ENCODE data around the gene IQUB.
"Not testable (repeated sequence)": the region's sequence is repeated elsewhere in the genome, so short reads cannot be mapped to it uniquely, and the experiment has no call there.

The IQUB gene

DNA sequence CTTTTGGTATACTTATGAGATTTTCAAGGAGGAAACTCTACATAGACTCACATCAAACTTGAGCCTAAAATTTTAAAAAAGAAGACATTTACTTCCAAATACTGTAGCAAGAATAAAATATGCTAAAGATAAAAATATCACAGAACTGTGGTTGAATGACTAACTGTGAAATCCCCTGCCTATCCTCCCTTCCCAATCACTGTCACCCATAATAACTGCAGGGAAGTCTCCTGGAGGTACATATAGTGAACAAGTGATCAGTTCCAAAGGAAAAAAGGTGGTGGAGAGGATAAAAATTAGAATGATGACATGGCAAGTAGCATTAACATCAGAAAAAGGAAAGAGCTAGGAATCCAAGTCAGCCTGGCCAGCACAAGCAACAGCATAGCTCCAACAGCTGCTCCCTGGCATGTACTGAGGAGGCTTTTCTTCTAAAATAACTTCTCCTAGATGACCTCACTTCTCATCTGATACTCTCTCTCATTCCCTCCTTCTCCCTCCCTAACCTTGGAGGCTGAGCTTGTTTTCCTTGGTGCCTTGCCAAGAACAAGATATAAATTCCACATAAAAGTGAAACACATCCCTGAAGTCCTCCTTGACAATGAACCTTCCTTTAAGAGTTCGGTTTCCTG is 124.0 kb downstream of the IQUB start:
- TF ChIP-seq, protein P1, sequence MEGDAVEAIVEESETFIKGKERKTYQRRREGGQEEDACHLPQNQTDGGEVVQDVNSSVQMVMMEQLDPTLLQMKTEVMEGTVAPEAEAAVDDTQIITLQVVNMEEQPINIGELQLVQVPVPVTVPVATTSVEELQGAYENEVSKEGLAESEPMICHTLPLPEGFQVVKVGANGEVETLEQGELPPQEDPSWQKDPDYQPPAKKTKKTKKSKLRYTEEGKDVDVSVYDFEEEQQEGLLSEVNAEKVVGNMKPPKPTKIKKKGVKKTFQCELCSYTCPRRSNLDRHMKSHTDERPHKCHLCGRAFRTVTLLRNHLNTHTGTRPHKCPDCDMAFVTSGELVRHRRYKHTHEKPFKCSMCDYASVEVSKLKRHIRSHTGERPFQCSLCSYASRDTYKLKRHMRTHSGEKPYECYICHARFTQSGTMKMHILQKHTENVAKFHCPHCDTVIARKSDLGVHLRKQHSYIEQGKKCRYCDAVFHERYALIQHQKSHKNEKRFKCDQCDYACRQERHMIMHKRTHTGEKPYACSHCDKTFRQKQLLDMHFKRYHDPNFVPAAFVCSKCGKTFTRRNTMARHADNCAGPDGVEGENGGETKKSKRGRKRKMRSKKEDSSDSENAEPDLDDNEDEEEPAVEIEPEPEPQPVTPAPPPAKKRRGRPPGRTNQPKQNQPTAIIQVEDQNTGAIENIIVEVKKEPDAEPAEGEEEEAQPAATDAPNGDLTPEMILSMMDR (IDR thresholded peaks at IDR 0.05) = no peak
- Histone ChIP-seq H3K27ac (no peak overlapping the region), H3K9me3 (no peaks in the 10 kb centered on the region), H3K4me1 (ENCODE audit: control insufficient read depth in 1 of 2, insufficient read depth in 1 of 2, low read depth in 1 of 2, low read length in 1 of 2) (no peaks in the 10 kb centered on the region), H3K27me3 (no peaks in the 10 kb centered on the region), H3K4me3 (ENCODE audit: low read depth in 1 of 2, low read length in 1 of 2) (no peak overlapping the region), H3K36me3 (no peaks in the 10 kb centered on the region)

DNA sequence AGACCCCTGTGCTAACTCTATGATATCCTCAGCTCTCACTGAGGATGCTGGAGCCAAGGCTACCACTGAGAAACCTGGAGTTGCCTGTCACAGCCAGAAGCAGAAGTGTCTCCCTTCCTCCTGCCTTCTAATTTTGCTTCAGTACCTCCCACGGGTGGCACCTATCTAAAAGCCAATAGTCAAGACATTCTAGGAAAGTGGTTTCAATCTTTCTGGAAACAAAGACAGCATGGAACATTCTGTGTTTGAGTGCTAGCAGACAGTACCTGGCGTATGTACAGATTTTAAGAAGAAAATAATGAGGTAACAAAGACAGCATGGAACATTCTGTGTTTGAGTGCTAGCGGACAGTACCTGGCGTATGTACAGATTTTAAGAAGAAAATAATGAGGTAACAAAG is 126.4 kb downstream of the IQUB start:
- not testable (repeated sequence) for H3K4me3 ChIP-seq (ENCODE audit: low read depth in 1 of 2, low read length in 1 of 2); H3K36me3 ChIP-seq; H3K9me3 ChIP-seq; H3K27ac ChIP-seq; H3K27me3 ChIP-seq; H3K4me1 ChIP-seq (ENCODE audit: control insufficient read depth in 1 of 2, insufficient read depth in 1 of 2, low read depth in 1 of 2, low read length in 1 of 2)
